Stomach (tissue), 9 donors: ENCODE data around the gene FREM1. TPM values are rescaled to one million over a fixed set of nuclear protein-coding genes. Genes with fewer than 3 reads are reported as not detected.

Source experiments
- DNase-seq, 2 donors: peaks; one replicate each; pipeline versions ENCODE4 v3.0.0 to v3.0.0-alpha.2; 2013 to 2019
- H3K27ac ChIP-seq, 5 donors: fragments of 200-600 bp in 4 of 5; sonication (generic) in 4 of 5; one replicate each; pipeline ENCODE4 v1.5.1; 2013 to 2019; ENCODE audit warnings: mild to moderate bottlenecking in 1 of 5, moderate library complexity in 1 of 5
- H3K27me3 ChIP-seq, 3 donors: fragments of 200-600 bp; sonication (generic); one replicate each; pipeline ENCODE4 v1.5.1; 2017 to 2019; ENCODE audit warnings: mixed run types in 1 of 3
- H3K36me3 ChIP-seq, 4 donors: fragments of 200-600 bp; sonication (generic); 1 replicate in 3 of 4; 2 replicates in 1 of 4; pipeline ENCODE4 v1.5.1; 2016 to 2019
- H3K4me1 ChIP-seq, 4 donors: fragments of 200-600 bp; sonication (generic); one replicate each; pipeline ENCODE4 v1.5.1; 2016 to 2019
- H3K4me3 ChIP-seq, 4 donors: fragments of 200-600 bp; sonication (generic) in 3 of 4; one replicate each; pipeline ENCODE4 v1.5.1; 2016 to 2019; ENCODE audit warnings: mild to moderate bottlenecking in 1 of 4
- H3K9me3 ChIP-seq, 4 donors: fragments of 200-600 bp; sonication (generic); one replicate each; pipeline ENCODE4 v1.5.1; 2016 to 2019
- CTCF ChIP-seq, 7 experiments: fragments of 450-650 bp in 4 of 7; fragments of 200-600 bp in 3 of 7; sonication (generic) in 3 of 7; IDR thresholded peaks; one replicate each; pipeline ENCODE4 v1.5.1; 2016 to 2019; ENCODE audit warnings: antibody characterized with exemption in 7 of 7, control low read depth in 2 of 7, mild to moderate bottlenecking in 1 of 7
- EP300 ChIP-seq: sonication (generic); formaldehyde crosslinking; IDR thresholded peaks from one replicate; pipeline ENCODE4 v1.6.1; 2017; ENCODE audit warnings: antibody characterized with exemption
- POLR2A ChIP-seq, 4 donors: fragments of 450-650 bp; IDR thresholded peaks; one replicate each; pipeline ENCODE4 v1.6.1; 2016; ENCODE audit warnings: antibody characterized with exemption in 4 of 4, control low read depth in 2 of 4, mild to moderate bottlenecking in 1 of 4, moderate library complexity in 1 of 4
- POLR2AphosphoS5 ChIP-seq, 3 donors: sonication (generic); formaldehyde crosslinking; IDR thresholded peaks; one replicate each; pipeline ENCODE4 v1.6.1; 2016; ENCODE audit warnings: antibody characterized with exemption in 3 of 3
- WGBS, 5 donors: extraction: QIAGEN DNeasy Blood & Tissue Kit in 3 of 5; methylation state at CpG; one replicate each; pipeline versions ENCODE4 v1.1.5 to v1.1.7; 2013 to 2018; 5-methylcytosine and 5-hydroxymethylcytosine counted together
- intact Hi-C: fragments of 100-400 bp; cut with DNase I; formaldehyde crosslinking; loops from one replicate; pipeline ENCODE4 v1.15.1; 2023; ENCODE audit warnings: low total_unique reads
- polyA plus RNA-seq, 3 donors: library from polyadenylated mRNA; stranded (reverse); fragments of 200-250 nt; gene quantifications; one replicate each; pipeline ENCODE4 v1.2.3, GENCODE V29; 2013
- small RNA-seq, 4 donors: library from RNA; depleted of rRNA; stranded (forward); fragments of <200 nt; gene quantifications; one replicate each; pipeline ENCODE3, GENCODE V24; 2016
- total RNA-seq, 5 donors: library from RNA; depleted of rRNA; stranded (reverse); fragments of >200 nt; gene quantifications; one replicate each; pipeline versions ENCODE4 v1.1.0 to v1.2.3, GENCODE V29; 2014 to 2016
- donor health status: healthy with polysubstance abuse.
- donor health status: Bipolar disorder and iron deficiency.
- donor health status: healthy.

Gene FREM1
- total and polyA plus RNA-seq, 8 donors = 0.12 to 14.7 (median 0.58) TPM; not detected in 1

- DNase-seq = no peak
- intact Hi-C loops = no loop called here
- 65 to 75% (median 66%) methylated on average over 7 of the region's 7 CpGs for WGBS, 5 donors
- H3K27me3 ChIP-seq = no peaks in the 10 kb centered on the region
- peaks cover 0 to 28% (median 25%) of the 10 kb centered on the region in 4 donors for H3K4me1 ChIP-seq
- H3K27ac ChIP-seq = no peak overlapping the region
- TF ChIP-seq EP300 (no peak), CTCF (IDR thresholded peaks at IDR 0.05) (no peak), POLR2A (IDR thresholded peaks at IDR 0.05) (no peak), POLR2AphosphoS5 (IDR thresholded peaks at IDR 0.05) (no peak)
- H3K4me3 ChIP-seq = no peak overlapping the region
- no peaks in the 10 kb centered on the region for H3K9me3 ChIP-seq
- H3K36me3 ChIP-seq = peaks cover 10 to 38% (median 32%) of the 10 kb centered on the region in 4 donors
These were observed 219.1 kb downstream of the FREM1 start for GRCh38 chr9:14690948-14691730.

DNA sequence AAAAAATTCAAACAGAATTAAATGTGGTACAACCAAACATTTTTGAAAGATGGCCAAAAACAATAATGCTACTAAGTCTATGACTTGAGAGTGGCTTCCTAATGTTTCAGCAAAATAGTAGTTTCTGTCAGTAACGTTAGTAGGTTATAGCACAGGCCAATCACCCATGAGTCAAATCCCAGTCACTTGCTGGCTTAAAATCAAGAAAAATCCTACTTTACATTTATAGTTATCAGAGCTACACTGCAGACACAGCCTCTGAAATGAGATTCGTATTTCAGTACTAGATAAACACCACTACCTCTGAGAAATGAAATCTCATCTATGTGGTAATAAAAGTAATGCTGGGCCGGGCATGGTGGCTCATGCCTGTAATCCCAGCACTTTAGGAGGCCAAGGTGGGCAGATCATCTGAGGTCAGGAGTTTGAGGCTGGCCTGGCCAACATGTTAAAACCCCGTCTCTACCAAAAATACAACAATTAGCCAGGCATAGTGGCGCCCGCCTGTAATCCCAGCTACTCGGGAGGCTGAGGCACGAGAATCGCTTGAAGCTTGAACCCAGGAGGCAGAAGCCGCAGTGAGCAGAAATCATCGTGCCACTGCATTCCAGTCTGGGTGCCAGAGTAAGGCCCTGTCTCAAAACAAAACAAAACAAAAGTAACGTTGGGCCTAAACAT is 223.0 kb downstream of the FREM1 start:
- H3K36me3 ChIP-seq = peaks cover 10 to 42% (median 37%) of the 10 kb centered on the region in 4 donors
- intact Hi-C loops = no loop called here
- WGBS, 5 donors = 88 to 92% (median 90%) methylated on average over 12 of the region's 12 CpGs
- peaks cover 0 to 15% (median 12%) of the 10 kb centered on the region in 4 donors for H3K4me1 ChIP-seq
- H3K27ac ChIP-seq = no peak overlapping the region
- H3K4me3 ChIP-seq = no peak overlapping the region
- DNase-seq = no peak
- TF ChIP-seq POLR2A (IDR thresholded peaks at IDR 0.05) (no peak), CTCF (IDR thresholded peaks at IDR 0.05) (no peak), POLR2AphosphoS5 (IDR thresholded peaks at IDR 0.05) (no peak), EP300 (no peak)
- H3K9me3 ChIP-seq = no peaks in the 10 kb centered on the region
- H3K27me3 ChIP-seq = no peaks in the 10 kb centered on the region

- TF ChIP-seq POLR2AphosphoS5 (IDR thresholded peaks at IDR 0.05) = no peak
- no peak for TF ChIP-seq CTCF (IDR thresholded peaks at IDR 0.05)
- TF ChIP-seq POLR2A (IDR thresholded peaks at IDR 0.05) = no peak
- TF ChIP-seq EP300 = no peak
- Histone ChIP-seq H3K9me3 (no peaks in the 10 kb centered on the region), H3K27me3 (no peaks in the 10 kb centered on the region), H3K4me3 (no peak overlapping the region), H3K27ac (no peak overlapping the region), H3K36me3 (peaks cover 10 to 42% (median 37%) of the 10 kb centered on the region in 4 donors), H3K4me1 (peaks cover 0 to 7% (median 4%) of the 10 kb centered on the region in 4 donors)
- no peak for DNase-seq
- intact Hi-C loops = no loop called here
These were observed 224.1 kb downstream of the FREM1 start for GRCh38 chr9:14686168-14686567.

Small RNA genes lying within 50 kb of the gene (small RNA-seq; reads per million reads assigned to genes)
- gene RNU6-1260P = 0 reads per million in 4 donors

Other genes with a start within 250 kb of the FREM1 start
- 10 to 100 TPM in 2 of 5 donors, 1 to 10 TPM in 3; 4.1 to 33.4 (median 7.0) TPM for gene ZDHHC21, start 217.0 kb downstream of the FREM1 start, total RNA-seq
- gene ZDHHC21, start 217.0 kb downstream of the FREM1 start, polyA plus RNA-seq = 1 to 10 TPM; 1.2 to 3.3 (median 1.9) TPM
- not detected for gene CER1, start 187.7 kb downstream of the FREM1 start, total RNA-seq
- gene CER1, start 187.7 kb downstream of the FREM1 start, polyA plus RNA-seq = not detected